ENCODE data around the gene FAAP24. TPM values are rescaled to one million over a fixed set of nuclear protein-coding genes. Genes with fewer than 3 reads are reported as not detected.

The FAAP24 gene, protein sequence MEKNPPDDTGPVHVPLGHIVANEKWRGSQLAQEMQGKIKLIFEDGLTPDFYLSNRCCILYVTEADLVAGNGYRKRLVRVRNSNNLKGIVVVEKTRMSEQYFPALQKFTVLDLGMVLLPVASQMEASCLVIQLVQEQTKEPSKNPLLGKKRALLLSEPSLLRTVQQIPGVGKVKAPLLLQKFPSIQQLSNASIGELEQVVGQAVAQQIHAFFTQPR
- 2.1 and 2.9 TPM in 2 replicates for total RNA-seq

GRCh38 chr19:32971715-32972540, at the start of gene FAAP24, which contains the start of gene CEP89:
TSS of gene FAAP24 (plus strand) at chr19:32972242. CDS start at chr19:32973197, 955 bp downstream.
TSS of gene CEP89 (minus strand) at chr19:32971958. CDS start at chr19:32971874, 84 bp downstream.

Other genes with a start within 250 kb of the FAAP24 start
- not detected in 2 replicates for gene SLC7A9, start 102.5 kb upstream of the FAAP24 start, total RNA-seq
- gene CEP89, start 284 bp upstream of the FAAP24 start, total RNA-seq, result 8.3 and 10.6 TPM in 2 replicates
- 2.2 and 2.7 TPM in 2 replicates for gene RHPN2, start 92.6 kb downstream of the FAAP24 start, total RNA-seq
- gene GPATCH1, start 108.9 kb downstream of the FAAP24 start, total RNA-seq, result 6.2 and 6.4 TPM in 2 replicates
- not detected in 2 replicates for gene WDR88, start 159.9 kb downstream of the FAAP24 start, total RNA-seq
- 12.1 and 15.3 TPM in 2 replicates for gene LRP3, start 222.1 kb downstream of the FAAP24 start, total RNA-seq